ENCODE data around the gene EEF1AKMT2.

EEF1AKMT2 gene

DNA sequence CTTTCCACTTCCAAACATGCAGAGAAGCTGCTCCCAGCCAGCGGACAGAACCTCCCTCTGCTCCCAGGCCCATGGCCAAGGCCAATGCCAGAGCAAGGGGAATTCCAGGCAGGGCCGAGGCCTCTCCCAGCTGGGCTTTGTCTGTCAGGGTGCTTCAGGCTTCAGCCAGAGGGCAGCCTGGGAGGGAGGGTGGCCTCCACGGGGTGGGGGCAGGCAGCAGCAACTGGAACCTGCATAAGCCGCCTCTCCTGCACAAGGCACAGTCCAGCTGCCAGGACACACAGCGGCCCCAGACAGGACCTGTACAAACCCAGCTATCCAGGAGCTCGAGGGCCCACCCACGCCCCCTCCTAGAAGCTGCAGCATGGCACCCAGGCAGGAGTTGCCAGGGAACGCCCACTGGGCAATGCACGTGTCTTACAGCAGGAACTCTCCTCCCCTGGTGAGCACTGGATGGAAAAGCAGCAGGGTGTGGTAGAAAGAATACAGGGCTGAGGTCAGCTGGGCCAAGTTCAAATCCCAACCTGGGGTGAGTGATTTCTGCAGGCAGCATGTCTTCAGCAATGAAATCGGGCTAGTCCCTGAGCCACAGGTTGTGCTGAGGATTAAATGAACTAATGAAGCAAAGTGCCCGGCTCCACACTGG is 55.1 kb downstream of the EEF1AKMT2 start:
- no peak for DNase-seq

DNA sequence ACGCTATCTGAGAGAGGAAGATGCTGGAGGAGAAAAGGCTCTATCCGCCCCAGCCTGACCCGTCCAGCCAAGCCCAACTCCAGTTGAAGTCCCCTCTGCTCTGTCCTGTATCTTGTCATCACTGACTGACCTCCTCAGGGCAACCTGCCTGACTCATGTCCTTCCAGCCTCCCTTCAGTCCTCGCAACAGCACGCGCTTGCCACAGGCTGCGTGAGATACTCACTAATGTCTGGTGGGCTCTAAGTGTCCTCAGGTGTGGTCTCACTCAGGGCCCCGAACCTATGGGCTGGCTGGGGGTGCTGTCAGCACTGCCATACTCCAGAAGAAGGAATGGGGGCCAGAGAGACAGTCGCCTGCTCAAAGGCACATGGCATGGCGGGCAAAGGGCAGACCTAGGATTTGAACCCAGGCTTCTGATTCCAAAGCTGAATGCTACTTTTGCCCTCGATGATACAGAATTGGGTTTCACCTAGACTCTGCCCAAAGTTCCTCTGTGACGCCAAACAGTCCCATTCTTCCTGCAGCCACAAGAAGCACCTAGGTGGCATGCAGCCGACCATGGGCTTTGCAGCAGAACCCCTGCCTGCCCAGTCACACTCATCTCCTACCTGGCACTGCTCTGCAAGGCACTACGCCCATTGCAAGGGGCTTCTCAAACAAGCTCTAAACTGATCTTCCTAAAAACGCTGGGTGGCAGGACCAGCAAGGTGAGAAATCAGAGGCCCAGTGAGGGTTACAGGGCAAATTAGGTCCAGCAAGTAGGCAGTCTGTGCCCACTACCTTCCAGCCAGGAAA is 56.0 kb downstream of the EEF1AKMT2 start:
- DNase-seq: no peak

DNA sequence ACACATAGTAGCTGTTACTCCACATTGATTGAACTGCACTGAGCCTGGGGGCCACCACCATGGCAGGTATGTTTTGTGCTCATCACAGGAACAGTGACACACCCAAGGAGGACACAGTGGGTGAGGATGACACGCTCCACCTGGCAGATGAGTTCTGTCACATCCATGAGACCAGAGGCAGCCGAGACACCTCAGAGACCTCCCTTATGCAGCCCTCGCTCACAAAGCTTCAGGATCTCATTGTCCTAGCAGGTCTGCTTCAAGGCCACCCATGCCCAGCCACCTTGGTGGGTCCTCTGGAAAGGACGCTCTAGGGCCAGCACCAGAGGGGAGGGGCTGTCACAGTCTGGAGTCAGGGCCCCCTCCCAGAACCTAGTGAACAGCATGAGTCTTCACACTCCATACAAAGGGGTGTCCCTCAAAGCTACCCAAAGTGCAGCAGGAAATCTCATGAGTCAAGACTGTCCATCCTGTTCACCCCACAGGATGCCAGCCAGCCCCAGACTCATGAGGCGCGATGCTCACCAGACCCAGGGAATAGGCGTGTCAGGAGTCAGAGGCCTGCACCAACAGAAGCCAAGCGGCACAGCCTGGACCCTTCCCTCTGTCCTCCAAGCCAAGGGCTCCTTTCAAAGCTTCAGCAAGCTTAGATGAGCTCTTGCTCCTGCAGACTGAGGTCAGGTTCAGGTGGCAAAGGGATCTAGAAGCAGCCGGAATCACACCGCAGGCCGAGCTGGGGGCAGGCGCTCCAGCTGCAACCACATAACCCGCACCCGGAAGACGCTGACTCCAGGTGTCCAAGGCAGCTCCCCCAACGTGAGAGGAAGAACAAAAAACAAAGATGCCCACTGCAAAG is 57.1 kb downstream of the EEF1AKMT2 start:
- DNase-seq: no peak

DNA sequence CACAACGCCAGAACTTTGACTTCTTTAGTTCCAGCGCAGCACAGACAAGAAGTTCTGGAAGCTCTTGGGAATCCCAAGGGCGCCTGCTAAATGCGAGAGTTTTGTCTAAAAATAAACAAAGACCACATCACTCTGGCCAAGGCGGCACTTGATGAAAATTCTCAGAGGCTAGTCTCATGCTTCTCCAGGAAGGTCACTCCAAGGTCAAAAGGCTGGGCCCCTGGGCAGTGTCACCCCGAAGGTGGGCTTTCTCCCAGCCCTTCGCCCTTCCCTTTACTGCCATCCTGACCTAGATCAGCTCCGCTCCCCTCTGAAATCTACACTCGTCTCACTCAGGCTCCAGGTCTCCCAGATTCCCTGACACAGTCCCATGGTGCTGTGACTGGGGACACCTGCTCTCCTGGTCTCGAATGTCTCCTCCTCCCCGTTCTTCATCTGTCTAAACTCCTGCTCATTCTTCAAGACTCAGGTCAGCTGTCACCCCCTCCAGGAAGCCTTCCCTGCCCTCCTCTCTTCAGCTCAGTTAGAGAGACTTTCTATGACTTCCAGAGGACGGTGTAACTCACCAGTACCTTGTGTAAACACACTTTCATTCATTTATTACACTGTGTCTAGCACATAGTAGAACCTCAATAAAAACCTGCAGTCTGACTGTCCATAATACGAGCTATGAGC is 58.0 kb downstream of the EEF1AKMT2 start:
- no peak for DNase-seq

DNA sequence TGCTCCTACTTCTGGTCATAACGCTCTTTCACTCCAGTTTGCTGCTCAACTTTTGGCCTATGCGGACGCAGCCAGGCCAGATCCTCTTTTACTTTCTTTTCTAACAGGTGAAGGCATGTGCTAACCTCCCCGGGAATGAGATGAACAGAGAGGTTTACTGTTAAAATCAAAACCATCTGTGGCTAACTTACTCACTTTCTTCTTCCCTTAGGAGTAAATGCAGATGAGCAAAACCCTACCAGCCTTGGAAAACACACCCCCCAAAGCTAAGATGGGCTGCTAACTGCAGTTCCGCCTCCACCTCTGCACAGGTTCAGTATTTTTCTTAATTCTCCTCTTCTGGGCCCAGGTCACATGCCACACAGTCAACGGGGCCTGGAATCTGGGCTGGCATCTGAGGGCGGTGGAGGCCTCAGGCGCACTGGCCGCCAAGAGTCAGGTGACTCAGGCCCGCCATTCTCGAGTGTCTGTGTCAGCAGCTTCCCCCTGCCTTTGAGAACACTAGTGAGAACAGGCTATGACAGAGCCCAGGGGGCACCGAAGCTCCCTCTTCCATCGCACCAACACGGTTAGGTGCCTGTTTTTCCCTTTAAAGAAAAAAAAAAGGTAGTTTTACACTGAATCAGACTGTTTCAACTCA is 58.6 kb downstream of the EEF1AKMT2 start:
- DNase-seq: no peak

DNA sequence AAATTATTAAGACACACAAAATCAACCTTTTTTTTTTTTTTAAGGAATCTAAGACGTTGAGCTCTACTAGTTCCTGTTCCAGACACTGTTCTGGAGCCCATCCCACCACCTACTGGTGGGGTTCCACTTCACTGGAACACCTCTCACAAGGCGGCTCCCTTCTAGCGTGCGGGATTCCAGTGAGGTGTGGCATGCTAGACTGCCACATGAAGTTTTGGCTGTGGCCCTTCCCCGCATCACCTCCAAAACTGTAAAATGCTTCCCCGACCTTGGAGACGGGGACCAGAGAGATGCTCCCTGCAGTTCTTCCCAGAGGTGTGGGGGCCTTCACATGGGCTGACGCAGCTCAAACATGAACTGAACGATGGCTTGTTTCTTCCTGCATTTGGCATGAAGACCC is 60.1 kb downstream of the EEF1AKMT2 start:
- no peak for DNase-seq

DNA sequence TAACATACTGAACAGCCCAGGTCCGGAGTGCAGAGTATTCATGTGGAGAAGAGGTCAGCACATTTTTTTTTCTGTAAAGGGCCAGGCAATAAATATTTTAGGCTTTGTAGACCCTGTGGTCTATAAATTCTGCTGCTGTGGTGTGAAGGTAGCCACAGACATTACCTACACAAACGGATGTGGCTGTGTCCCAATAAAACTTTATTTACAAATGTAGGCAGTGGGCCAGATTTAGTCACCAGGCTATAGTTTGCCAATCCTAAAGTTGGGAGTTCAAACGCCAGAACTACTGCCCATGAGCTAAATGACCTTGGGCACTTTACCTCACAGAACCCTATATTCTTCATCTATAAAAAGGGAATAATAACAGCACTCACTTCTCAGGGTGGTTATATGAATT is 60.9 kb downstream of the EEF1AKMT2 start:
- no peak for DNase-seq

DNA sequence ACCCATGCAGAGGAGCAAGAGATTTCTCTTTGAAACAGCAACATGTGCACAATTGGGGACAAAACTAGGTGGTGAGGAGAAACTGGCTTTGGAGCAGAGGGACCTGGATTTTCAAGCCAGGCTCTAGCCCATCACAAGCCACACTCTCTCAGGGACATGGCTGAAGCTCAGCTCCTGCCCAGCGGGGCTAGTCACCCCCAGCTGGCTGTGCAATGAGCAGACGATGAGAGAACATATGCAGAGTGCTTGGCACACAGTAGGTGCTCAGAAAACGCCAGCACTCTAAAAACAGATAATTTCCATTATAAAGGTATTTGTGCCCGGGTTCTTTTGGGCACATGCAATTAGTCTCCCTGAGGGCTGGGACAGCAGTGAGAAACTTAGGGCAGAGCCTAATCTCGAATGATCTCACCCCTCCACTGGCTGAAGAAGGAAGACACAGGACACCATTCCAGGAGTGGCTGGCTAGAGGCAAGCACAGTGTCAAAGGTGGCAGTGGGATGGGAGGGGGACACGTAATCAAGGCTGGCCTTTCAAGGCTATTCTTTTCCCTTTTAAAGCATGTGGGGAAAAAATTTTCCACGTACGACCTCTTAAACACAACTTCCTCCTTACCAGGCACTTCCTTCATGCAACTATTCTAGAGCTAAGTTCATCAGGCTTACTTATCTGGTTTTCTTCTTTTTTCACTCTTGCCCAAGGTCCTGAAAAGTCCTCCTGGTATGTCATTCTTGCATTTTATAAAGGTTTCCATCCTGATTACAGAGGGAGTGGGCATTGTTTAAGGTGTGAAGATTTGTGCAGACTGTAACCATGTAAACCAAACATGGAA is 62.6 kb downstream of the EEF1AKMT2 start:
- no peak for DNase-seq

DNA sequence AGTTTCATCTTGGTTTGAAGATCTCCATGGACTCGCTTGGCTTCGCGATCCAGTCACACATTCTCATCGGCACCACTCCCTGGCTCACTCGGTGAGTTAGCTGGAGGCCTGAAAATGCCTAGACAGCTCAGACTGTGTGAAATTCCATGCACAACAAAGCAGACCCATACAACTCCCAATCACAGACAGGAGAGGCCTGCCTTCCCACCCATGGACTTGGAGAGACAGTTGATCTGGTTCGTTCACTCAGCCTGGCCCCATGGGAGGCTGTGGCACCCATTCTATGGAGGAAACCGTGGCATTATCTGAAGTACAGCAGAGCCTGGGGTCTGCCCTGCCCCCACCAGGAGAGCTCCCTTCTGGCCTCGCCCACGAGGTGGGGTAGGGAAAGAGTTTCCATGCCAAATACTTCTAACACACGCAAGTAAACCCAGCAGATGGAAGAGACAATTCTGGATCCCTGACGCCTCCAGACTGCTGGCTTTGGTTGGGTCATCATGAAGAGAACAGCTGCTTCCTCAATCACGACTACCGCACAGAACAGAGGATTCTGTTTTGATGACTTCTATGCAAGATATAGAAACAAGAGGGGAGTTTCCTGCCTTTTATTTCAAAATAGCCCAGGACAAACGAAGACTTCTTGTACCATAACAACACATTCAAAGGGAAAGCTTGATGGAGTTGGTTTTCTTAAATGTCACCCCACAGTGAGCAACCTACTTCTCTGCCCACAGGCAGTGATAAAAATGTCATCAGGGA is 63.4 kb downstream of the EEF1AKMT2 start:
- no peak for DNase-seq

DNA sequence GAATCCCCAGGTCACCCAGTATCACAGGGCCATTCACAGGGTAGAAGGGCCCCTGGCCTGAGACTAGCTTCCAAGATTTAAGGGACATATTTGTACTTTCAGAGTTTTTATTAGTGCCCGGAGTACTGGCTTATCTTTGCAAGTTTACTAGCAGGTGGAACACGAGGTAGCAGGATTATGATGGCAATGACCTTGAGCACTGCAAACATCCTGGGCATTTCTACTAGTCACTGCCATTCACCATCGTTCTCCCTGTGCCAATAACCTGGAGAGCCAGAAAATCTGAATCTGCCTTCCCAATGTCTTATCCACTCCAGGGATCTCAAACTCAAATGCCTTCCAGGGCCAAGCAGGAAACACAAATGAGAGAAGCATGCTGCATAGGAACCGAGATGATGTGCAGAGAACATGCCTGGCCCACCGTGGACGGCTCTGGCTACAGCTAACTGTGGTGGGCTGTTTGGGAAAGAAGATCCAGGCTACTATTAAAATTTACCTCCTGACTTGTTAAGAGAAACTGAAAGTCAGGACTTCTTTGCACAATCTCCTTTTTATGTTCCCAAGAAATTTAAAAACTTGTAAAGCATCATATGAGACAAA is 64.2 kb downstream of the EEF1AKMT2 start:
- no peak for DNase-seq

DNA sequence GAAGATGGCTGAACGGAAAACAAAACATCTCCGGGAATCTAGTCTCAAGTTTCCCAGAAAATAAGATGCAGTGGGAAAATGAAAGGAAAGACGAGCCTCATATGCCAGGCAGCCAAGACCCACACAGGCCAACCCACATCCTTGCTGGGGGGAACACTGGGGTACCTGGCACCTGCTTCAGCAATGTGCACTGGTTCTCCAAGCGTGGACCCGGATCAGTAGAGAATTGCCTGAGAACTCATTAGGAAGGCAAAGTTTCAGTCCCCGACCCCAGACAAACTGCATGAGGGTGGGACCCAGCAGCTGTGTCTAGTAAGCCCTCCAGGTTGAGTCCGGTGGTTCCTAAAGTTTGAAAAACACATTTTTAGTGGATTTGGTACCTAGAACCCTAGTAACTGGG is 65.9 kb downstream of the EEF1AKMT2 start:
- DNase-seq: no peak

DNA sequence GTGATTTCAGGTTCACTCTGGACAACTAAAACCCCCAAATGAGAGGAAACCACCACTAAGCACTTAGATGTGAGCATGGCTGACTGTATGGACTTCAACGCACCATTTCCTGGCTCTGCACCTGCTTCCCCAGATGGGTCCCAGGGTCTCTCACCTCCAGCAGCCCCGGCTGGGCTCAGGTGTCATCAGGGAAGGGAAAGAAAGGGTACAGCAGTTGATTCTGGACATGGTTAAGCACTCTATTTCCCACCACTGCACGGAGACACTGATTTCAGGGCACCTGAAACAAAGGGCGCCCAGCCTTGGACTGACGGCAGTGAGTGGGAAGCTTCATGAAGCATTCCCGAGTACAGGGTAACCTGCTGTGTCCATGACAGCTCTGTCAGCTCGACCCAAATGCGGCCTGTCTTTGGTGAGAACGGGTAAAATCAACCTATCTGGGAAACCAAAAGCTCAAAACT is 66.5 kb downstream of the EEF1AKMT2 start:
- no peak for DNase-seq

DNA sequence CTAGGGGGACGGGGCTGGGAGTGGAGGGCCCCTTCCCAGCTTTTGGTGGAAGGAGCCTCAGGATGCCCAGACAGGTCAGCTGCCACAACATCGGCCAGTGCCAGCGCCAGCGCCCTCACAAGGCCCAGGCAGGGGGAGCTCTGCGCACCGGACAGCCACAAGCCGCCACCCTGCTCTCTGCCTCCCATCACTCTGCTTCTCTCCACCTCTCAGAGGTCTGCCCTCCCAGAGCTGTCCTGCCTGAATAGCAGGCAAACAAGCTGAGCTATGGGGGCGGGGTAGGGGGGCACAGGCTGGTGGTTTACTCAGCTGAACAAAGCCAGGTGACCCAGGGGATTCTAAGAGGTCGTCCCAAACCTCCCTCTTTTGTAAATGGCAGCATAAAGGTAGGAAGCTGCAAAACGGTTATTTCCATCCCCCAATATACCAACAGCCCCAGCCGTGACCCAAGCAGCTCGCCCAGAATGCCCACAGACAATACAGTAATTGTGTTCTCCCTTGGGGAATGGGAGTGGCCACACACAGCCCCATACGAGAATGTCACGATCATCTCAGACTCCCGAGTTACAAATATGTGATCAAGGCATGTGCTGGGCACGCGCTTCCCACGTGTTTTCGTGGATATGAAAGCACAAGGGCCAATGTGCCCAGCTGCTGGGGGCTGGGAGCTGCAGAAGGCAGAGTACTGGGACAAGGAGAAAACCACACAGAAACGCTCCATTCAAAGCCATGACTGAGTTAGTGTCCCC is 67.2 kb downstream of the EEF1AKMT2 start:
- no peak for DNase-seq

DNA sequence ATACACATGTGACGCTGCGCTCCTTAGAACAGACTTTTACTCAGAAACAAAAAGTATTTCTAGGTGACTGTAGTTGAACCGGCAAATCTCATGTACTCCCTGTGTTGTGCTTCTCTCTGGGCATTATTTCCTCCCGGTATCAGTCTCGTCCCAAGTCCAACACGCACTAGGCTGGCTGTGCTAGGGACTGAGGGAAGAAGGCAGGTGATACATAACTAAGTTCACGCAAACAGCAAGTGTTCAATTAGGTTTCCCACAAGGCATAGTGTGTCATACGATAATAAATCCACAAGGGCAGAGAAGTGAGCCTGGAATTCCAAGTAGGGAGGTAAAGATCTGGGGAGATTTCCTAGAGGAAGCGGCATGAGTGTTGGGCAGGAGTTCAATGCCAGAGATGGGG is 67.9 kb downstream of the EEF1AKMT2 start:
- no peak for DNase-seq

DNA sequence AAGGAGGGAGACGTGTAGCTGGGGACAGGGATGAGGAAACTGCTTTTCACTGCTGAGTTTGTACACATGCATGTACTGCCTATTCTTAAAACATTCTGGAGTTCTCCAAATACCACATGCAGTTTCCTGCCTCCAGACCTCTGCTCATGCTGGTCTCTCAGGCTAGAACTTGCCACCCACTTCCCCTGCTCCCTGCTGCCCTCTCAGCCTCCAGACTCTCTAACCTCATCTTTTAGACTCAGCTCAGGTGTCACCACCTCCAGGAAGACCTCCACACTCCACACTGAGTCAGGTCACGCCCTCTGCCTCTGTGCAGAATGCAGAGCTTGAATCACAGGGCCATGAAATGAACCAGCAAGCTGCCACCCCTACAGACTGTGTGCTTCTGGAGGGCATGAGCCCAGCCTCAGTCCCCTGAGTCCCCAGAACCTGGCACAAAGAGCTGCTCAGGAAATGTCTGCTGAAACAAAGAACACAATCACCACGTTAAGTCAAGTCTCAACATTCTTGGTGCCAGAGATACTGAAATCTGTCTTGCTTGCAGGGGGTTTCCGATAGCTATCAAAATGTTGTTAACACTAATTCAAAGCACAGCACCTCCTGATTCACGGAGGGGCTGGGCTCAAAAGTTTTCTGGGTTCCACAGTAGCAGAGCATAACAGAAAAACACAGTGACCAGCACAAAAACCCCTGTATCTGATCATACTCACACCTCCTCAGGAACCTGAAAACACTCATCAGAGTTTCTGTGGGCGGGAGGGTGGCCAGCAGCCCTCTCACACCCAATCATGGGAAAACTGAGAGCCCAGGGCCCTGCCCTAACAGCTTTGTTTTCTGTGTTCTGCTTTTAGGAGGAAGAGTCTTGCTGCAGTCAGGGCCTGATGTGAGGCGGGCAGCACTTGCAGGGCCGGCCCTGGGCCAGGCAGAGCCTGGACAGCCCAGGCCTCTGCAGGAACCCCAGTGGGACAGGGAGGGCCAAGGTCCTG is 68.6 kb downstream of the EEF1AKMT2 start:
- DNase-seq: no peak

DNA sequence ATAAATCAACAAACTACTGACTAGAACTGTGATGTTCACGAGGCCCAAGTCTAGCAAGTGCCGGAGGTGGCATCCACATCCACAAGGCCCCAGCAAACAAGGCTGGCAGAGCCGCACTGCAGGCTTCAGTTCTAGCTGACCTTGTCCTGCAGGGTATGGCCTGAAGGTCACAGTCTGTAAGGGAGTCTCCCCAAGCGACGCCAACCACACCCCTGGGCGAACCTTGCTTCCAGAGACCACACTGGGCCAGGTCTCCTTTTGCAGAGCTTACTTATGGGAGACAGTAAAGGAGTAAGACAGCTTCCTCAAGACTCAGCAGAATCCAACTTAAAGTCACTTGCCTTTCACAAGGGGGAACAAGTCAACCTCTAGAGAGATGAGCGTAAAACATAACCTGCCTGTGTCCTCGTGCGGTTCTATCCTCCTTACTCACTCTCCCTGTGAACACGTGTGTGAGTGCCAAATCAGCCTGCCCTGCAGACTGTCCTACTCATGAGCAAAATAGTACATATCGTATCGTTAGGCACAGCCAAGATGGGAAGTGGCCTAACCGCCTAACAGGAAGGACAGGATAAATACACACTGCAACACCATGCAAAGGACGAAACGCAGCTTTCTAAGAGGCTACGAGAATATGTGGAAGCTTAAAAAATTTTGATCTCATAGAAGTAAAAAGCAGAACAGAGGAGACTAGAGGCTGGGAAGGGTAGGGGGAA is 70.2 kb downstream of the EEF1AKMT2 start:
- DNase-seq: no peak

DNA sequence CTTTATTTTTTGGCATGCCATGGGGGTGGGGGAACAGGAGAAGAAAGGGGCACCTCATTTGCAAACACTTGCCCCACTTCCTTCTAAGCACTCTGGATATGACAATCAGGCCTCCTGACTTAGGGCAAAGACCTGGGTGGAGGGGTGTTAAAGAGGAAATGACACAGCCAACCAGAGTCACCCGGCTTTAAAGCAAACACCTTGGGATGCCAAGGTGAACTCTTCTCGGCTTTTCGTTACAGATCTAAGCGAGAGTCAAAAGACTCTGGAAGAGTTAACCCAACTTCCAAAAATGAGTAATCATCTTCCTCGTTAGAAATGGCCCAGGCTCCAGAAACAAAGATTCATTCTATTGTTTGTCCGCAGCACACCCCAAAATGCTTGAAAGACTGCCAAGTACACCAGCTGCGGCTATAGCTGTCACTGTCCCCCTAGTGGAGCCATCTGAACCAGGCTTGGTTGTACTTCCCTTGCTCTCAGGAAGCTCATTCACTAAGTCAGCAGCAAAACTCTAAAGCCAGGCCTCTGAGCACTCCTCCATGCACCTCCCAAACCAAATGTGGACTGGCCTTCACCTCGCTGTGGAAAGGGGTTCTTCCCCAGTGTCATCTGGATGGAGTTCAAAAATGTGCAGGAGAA is 72.4 kb downstream of the EEF1AKMT2 start:
- no peak for DNase-seq
